GM10266 (cell line): ENCODE measurements around the gene TADA3.

ENCODE experiments used
- DNase-seq: peaks from one replicate; pipeline ENCODE4 v3.0.0; 2012; ENCODE audit errors: extremely low spot score
- CTCF ChIP-seq: IDR thresholded peaks from 2 replicates; pipeline ENCODE4 v1.5.1; 2012; ENCODE audit warnings: mild to moderate bottlenecking, low read depth; ENCODE audit not compliant: control insufficient read depth, insufficient read depth; ENCODE audit errors: missing control alignments

Gene TADA3

GRCh38 chr3:9783954-9784353 is 8.3 kb downstream of the TADA3 start:
- DNase-seq: no peak
- TF ChIP-seq CTCF: no peak

- no peak for DNase-seq
- peak; percentile 39 for TF ChIP-seq CTCF
These were observed 9.5 kb downstream of the TADA3 start for GRCh38 chr3:9782770-9783169.

GRCh38 chr3:9781978-9782603 is 10.2 kb downstream of the TADA3 start:
- DNase-seq: no peak
- no peak for TF ChIP-seq CTCF

- DNase-seq: no peak
- TF ChIP-seq CTCF: no peak
These were observed 10.7 kb downstream of the TADA3 start for GRCh38 chr3:9781551-9781950.

GRCh38 chr3:9780910-9781309 is 11.4 kb downstream of the TADA3 start:
- no peak for TF ChIP-seq CTCF
- DNase-seq: no peak

GRCh38 chr3:9780458-9780812 is 11.8 kb downstream of the TADA3 start:
- no peak for TF ChIP-seq CTCF
- no peak for DNase-seq

- peak; percentile 55 for DNase-seq
- no peak for TF ChIP-seq CTCF
These were observed 12.4 kb downstream of the TADA3 start for GRCh38 chr3:9779721-9780457.
